ENCODE results near the gene THTPA.

- TF ChIP-seq CTCF (conservative IDR thresholded peaks at IDR 0.05 in 1 of 2, IDR thresholded peaks at IDR 0.05 in 1 of 2; ENCODE audit: low read depth in 1 of 2, low read length in 2 of 2) (no peak), EZH2 (IDR thresholded peaks at IDR 0.05; ENCODE audit: low read length, missing control alignments) (no peak)
These were observed 33.4 kb upstream of the THTPA start for GRCh38 chr14:23522643-23523198.

All from fibroblast of lung (primary cell).